ENCODE results near the gene P3H1.

P3H1 gene

GRCh38 chr1:42765832-42766740, 742 bp downstream of the P3H1 start:
- TF ChIP-seq CTCF (conservative IDR thresholded peaks at IDR 0.05; ENCODE audit: low read depth), result peak; percentile 76
- ChIA-PET POLR2A (ENCODE audit: low non-redundant PET) (interaction anchor here (0.5 to 1.4 kb wide), 7 partner anchors 14 to 1855 kb away, joined by 3 to 8 read pairs (median 3); no protein-coding TSS in a partner anchor), CTCF (interaction anchor here (0.6 to 1.4 kb wide), 10 partner anchors 10 to 419 kb away, joined by 3 to 8 read pairs (median 3); no protein-coding TSS in a partner anchor)
- peak; percentile 50 for DNase-seq (ENCODE audit: low spot score)
- H3K27ac ChIP-seq, result peak overlapping the region; percentile 81

- no peak for TF ChIP-seq CTCF (conservative IDR thresholded peaks at IDR 0.05; ENCODE audit: low read depth)
- DNase-seq (ENCODE audit: low spot score), result no peak
- POLR2A ChIA-PET (ENCODE audit: low non-redundant PET), result interaction anchor here (0.6 kb wide), 1 partner anchor 153 kb away, joined by 3 read pairs; no protein-coding TSS in a partner anchor
- CTCF ChIA-PET, result interaction anchor here (1.1 to 1.4 kb wide), 2 partner anchors 9 to 22 kb away, joined by 3 to 5 read pairs; no protein-coding TSS in a partner anchor
- no peak overlapping the region for H3K27ac ChIP-seq
Observed at GRCh38 chr1:42765269-42765668, 1.6 kb downstream of the P3H1 start.

- POLR2A ChIA-PET (ENCODE audit: low non-redundant PET), result no interaction called here
- CTCF ChIA-PET, result interaction anchor here (0.6 kb wide), 1 partner anchor 207 kb away, joined by 3 read pairs; no protein-coding TSS in a partner anchor
- TF ChIP-seq CTCF (conservative IDR thresholded peaks at IDR 0.05; ENCODE audit: low read depth), result no peak
- 0 out of 2 replicates have a peak overlapping the region, but pooled peaks have one; percentile 21 for H3K27ac ChIP-seq
- no peak for DNase-seq (ENCODE audit: low spot score)
Observed at GRCh38 chr1:42762269-42762668, 4.6 kb downstream of the P3H1 start.

- no peak for TF ChIP-seq CTCF (conservative IDR thresholded peaks at IDR 0.05; ENCODE audit: low read depth)
- H3K27ac ChIP-seq, result no peak overlapping the region
- ChIA-PET POLR2A (ENCODE audit: low non-redundant PET) (no interaction called here), CTCF (interaction anchor here (0.6 kb wide), 1 partner anchor 208 kb away, joined by 3 read pairs; no protein-coding TSS in a partner anchor)
- no peak for DNase-seq (ENCODE audit: low spot score)
Observed at GRCh38 chr1:42761567-42761966, 5.3 kb downstream of the P3H1 start.

- TF ChIP-seq CTCF (conservative IDR thresholded peaks at IDR 0.05; ENCODE audit: low read depth), result no peak
- no peak overlapping the region for H3K27ac ChIP-seq
- no peak for DNase-seq (ENCODE audit: low spot score)
- CTCF ChIA-PET, result interaction anchor here (0.6 to 0.7 kb wide), 2 partner anchors 64 to 464 kb away, joined by 3 read pairs; no protein-coding TSS in a partner anchor
- POLR2A ChIA-PET (ENCODE audit: low non-redundant PET), result no interaction called here
Observed at GRCh38 chr1:42759114-42759513, 7.7 kb downstream of the P3H1 start.

- CTCF ChIA-PET, result interaction anchor here (0.6 to 0.7 kb wide), 2 partner anchors 63 to 463 kb away, joined by 3 read pairs; no protein-coding TSS in a partner anchor
- no peak overlapping the region for H3K27ac ChIP-seq
- no peak for TF ChIP-seq CTCF (conservative IDR thresholded peaks at IDR 0.05; ENCODE audit: low read depth)
- POLR2A ChIA-PET (ENCODE audit: low non-redundant PET), result interaction anchor here (0.7 kb wide), 1 partner anchor 9 kb away, joined by 4 read pairs; the partner anchor contains the start of genes C1orf50 and P3H1
- no peak for DNase-seq (ENCODE audit: low spot score)
Observed at GRCh38 chr1:42758641-42759040, 8.2 kb downstream of the P3H1 start.

Measured in RWPE1 (cell line).